GM18517 (cell line): ENCODE measurements around the gene COQ4.
A peak's percentile ranks its signal among the peaks of the same experiment; 100 is the strongest.
"Not testable (repeated sequence)": the region's sequence is repeated elsewhere in the genome, so short reads cannot be mapped to it uniquely, and the experiment has no call there.

Experiments
- ATAC-seq: cut with Tn5 transposase; IDR thresholded peaks from one replicate; pipeline ENCODE4 v1.9.1; 2021; ENCODE audit warnings: mild to moderate bottlenecking, moderate library complexity; ENCODE audit not compliant: unreplicated experiment

COQ4 gene

DNA sequence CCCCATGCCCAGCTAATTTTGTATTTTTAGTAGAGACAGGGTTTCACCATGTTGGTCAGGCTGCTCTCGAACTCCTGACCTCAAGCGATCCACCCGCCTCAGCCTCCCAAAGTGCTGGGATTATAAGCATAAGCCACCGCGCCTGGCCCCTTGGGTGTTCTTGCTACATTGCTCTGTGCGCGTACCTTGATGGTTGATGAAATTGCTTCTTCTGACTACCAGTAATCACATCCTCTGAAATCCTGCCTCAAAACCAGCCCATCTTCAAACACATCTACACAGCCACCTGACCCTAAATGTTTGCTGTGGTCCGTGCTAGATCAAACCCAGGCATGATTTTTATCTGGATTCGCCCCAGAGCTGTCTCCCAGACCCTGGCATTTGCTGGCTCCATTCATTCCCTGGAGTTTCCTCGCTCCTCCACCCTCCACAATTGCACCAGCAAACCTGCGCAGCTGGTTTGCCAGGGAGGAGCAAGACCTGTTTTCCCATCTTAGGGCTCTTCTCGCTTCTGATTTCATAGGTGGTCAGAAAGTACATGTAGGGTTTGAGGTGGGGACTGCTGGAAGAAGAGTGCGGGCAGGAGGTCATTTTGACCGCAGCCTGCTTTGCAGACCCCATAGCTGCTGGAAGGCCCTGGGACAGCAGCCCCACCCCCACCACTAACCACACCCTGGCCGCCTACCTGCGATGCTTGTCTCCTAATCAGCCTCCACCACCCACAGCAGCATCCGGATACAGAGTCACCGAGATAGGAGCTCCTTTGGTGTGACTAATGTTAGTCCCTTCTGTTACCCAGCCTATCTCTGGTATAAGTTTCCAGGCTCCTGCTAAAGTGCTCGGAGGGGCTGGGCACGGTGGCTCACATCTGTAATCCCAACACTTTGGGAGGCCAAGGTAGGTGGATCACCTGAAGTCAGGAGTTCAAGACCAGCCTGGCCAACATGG, 23.8 kb upstream of the COQ4 start:
- ATAC-seq = no peak

DNA sequence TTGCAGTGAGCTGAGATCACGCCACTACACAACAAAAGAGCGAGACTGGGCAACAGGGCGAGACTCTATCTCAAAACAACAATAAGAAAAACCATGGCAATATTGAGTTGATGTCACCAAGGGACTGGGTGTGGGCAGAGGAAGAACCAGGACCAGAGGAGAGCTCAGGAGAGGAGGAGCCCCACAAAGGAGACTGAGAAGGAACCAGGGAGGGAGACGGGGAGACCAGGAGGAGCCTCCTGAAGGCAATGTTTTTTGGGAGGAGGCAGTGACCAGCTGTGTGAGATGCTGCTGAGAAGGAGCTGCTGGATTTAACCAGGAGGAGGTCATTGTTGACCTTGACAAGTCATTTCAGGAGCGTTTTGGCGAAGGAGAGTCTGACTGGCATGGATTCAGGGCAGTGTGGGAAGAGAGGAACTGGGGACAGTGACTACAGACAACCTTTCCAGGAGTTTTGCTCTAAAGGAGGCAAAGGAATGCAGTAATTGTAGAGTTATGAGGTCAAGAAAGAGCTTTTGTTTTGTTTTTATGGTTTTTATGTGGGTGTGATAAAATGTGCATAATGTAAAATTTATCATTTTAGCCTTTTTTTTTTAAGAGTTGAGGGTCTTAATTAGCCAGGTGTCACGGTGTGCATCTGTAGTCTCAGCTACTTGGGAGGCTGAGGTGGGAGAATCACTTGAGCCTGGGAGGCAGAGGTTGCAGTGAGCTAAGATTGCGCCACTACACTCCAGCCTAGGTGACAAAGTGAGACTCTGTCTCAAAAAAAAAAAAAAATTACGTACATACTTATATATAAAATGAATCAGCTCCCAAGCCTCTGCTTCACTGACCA, 18.3 kb upstream of the COQ4 start:
- ATAC-seq = no peak

DNA sequence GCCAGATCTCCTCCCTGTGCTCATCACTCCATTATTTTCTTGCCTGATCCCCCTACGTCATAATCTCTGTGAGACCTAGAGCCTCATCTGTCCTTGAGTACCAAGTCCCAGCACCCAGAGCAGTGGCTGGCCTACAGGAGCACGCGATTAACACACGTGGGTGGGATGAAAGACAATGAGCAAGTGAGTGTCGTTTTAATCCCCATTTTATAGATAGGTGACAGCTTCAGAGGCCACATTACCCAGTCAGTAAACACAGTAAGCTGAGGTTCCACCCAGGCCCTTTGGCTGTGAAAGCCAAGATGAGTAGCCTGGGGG, 17.7 kb upstream of the COQ4 start:
- no peak for ATAC-seq

DNA sequence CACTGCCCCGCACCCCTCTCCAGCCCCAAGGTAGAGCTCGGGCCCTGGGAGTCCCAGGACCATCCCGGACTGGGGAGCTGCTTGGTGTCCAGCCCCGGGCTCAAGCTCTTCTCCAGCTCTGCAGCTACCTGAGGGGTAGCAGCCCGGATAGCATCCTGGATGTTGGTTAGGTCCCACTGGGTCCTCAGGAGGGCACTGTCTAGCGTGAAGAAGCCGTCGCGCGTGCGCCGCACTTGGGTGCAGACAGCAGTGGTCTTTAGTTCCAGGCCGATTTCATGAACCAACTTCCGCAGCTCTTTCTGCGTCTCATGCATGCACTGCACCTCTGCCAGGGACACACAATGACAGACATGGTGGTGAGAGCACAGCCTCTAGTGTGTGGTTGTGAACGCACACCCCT, 13.1 kb upstream of the COQ4 start:
- no peak for ATAC-seq

DNA sequence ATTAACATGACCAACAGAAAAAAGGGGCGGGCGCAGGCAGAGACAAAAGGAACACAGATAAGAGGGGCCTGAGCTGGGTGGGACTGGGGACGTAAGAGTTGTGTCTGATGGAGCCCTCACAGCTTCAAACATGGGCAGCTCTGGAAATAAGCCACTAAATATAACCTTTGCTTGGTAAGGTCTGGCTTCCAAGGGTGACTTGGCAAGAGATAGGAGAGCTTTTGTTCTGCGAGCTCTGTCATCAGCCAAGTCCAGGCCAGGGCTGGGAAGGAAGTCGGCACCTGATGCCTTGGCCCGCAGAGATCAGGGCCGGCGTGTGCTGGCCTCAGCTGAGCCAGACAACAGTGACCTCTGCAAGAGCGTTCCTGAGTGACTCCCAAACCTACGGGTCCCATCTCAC, 12.2 kb upstream of the COQ4 start:
- ATAC-seq = no peak

DNA sequence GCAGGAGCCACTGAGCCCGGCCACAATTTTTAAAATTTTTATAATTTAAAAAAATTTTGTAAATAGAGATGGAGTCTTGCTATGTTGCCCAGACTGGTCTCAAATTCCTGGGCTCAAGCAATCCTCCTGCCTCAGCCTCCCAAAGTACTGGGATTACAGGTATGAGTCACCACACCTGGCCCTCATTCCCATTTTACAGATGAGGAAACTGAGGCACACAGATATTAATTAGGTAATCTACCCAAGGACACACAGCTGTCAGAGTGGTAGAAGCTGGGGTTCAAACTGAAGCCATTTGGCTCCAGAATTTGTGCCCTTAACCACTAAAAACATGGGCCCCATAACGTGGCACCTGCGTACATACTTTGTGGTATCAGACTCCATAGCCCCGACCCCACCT, 7.9 kb upstream of the COQ4 start:
- ATAC-seq = no peak

DNA sequence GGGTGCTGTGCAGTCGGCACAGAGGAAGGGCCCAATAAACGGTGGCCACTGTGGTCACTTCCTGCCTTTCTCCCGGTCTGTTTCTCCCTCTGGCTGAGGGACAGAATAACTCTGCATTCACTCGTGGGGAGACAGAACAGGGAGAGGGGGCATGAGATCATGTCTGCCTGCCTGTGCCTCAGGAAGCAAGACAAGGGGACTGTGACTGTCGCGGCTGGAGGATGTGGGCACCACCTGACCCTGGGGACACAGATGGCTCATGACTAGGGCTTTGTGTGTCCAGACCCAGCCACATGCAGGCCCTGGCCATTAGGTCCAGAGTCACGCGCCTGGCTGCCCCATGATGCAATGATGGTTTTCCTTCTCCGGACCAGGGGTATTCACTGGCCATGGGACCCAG, 6.2 kb upstream of the COQ4 start:
- ATAC-seq = no peak

DNA sequence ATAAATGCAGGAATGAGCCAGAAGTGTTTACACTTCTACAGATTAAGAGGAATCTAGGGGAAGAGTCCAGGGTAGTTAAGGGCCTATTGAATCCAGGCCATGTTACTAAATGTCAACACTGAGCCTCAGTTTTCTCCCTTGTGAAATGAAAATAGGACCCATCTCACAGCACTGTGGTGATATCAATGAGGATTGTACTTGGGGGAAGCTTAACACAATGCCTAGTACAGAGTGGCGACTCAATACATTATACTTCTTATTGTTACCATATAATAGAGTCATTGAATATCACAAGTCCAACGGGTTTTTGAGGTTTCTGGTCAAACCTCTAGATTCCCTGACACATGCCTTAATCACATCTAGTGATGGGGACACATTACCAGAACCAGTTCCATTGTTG, 5.0 kb upstream of the COQ4 start:
- no peak for ATAC-seq

DNA sequence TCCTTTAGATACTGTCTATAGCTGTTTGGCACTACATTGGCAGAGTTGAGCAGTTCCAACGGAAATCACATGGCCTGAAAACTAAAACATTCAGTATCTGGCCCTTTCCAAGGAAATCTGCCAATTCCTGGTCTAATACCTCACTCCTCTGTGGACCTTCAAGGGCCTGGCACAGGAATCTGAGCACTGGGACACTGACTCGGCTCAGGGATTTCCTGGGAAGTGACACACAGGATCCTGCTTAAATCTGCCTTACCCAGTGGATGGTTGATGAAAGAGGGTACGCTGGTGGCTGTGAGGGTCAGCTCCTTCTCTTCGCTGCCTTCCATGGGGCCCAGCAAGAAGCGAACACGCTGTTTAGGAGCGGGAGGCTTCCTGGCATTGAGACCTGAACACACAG, 1.3 kb upstream of the COQ4 start:
- no peak for ATAC-seq

DNA sequence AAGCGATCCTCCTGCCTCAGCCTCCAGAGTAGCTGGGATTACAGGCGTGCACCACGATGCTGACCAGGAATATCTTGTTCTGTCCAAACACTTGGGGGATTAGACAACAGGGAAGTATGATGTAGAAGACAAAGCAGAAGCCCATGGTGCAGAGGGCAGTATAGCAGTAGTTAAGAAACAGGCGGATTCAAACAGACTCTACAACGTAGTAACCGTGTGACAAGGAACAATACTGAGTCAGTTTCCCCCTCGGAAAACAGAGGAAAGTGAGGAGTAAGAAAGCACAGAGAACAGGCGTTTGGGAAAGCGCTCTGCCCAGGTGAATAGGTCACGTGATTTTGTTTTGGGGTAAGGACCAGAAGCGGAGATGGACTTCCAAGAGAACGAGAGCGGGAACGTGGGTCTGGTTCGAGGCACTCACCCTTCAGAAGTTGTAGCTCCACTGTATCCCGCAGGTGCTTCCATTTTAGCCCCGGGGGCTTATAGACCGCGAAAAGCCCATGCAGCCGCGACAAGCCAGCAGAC, 698 bp upstream of the COQ4 start:
- peak; percentile 18 for ATAC-seq

DNA sequence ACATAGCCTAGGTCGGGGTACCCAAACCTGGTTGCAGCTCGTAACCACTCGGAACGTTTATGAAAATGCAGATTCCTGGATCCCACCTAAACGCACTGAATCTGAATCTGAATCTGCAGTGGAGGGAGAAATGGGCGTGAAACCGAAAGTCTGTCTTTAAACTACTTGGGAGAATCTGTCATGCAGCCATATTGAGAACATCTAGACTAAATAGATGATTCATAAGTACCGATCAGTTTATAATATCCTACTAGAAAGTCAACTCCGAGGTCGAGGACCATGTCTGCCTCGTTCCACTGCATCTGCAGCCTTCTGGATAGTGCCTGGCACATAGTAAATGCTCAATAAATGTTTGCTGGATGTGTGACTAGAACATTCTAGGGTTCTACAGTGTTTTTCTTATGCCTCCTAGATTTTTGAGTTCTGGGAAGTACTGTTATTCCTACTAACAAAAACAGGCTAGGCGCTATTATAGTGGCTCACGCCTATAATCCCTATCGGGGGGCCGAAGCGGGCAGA, 632 bp downstream of the COQ4 start:
- peak; percentile 3 for ATAC-seq

DNA sequence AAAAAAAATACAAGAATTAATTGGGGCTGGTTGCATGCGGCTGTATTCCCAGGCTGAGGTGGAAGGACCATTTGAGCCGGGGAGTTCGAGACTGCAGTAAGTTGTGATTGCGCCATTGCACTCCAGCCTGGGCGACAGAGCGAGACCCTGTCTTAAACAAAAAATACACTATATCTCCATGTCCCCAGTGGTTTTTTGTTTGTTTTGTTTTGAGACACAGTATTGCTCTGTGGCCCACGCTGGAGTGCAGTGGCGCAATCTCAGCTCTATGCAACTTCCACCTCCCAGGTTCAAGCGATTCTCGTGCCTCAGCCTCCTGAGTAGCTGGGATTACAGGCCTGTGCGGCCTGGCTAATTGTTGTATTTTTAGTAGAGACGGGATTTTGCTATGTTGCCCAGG, 1.2 kb downstream of the COQ4 start:
- no peak for ATAC-seq

DNA sequence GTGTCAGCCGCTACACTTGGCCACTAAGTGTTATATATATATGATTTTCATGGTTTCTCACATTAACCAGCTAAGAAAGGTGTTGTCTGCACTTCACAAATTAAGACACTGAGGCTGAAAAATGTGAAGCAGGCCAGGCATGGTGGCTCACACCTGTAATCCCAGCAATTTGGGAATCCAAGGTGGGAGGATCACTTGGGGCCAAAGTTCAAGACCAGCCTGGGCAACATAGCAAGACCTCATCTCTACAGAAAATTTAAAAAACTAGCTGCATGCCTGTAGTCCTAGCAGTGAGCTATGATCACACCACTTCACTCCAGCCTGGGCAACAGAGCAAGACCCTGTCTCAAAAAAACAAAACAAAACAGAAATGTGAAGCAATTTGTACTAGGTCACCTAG, 1.8 kb downstream of the COQ4 start:
- no peak for ATAC-seq

DNA sequence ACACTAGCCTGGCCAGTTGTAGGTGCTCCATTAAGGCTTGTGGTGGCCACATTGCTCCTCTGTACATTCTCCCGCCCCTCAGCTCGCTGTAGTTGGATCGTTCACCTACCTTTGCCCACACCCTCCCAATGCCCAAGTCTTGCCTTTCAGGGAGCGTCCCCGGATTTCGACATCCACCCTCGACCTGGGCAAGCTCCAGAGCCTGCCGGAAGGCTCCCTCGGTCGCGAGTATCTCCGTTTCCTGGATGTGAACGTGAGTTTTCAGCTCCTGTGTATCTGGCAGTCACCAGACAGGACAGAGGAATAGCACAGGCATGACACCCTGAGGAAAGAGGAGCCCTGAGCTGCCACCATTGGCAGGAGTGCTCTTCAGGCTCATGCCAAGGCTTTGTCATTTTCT, 3.0 kb downstream of the COQ4 start:
- no peak for ATAC-seq

DNA sequence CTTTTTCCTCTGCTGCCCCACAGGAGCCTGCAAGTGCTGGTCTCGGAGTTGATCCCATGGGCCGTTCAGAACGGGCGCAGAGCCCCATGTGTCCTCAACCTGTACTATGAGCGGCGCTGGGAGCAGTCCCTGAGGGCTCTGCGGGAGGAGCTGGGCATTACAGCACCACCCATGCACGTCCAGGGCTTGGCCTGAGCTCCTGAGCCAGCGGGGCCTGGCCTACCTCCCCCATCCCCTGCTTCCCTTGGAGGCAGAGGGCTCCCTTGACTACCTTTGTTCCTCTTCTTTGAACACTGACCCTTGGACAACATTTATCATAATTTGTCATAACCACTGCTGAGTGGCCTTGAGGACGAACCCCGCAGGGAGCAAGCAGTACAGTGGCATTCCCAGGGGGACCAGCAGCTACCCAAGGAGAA, 10.8 kb downstream of the COQ4 start:
- no peak for ATAC-seq

DNA sequence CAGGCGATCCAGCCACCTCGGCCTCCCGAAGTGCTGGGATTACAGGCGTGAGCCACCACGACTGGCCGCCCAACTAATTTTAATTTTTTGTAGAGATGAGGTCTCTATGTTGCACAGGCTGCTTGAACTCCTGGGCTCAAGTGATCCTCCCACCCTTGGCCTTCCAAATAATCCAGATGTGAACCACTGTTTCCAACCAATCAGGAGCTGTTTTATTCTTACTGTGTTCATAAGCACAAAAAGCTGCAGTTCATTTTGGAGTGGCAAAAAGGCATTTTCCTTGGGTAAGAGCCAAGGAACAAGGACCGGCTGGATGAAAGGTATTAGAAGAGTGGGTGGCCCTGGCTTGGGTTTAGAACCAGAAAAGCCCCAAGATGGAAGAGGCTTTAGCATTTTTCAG, 12.5 kb downstream of the COQ4 start:
- no peak for ATAC-seq

DNA sequence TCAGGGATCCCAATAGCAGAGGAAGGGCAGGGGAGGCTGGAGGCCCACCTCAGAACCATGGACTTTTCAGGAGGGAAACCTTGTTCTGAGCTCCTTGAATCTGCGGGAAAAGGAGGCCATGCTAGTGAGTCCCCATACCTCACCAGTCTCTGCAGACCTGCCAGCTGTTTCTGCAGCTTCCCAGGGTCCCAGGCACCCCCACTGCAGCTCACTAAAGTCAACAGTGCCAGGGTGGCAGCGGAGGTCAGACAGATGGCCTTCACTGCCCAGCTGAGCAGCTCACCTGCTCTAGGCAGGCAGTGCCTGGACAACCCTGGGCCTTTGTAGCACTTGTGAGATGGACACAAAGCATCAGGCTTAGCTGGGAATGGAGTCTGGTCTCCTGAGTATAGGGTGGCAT, 13.3 kb downstream of the COQ4 start:
- no peak for ATAC-seq

DNA sequence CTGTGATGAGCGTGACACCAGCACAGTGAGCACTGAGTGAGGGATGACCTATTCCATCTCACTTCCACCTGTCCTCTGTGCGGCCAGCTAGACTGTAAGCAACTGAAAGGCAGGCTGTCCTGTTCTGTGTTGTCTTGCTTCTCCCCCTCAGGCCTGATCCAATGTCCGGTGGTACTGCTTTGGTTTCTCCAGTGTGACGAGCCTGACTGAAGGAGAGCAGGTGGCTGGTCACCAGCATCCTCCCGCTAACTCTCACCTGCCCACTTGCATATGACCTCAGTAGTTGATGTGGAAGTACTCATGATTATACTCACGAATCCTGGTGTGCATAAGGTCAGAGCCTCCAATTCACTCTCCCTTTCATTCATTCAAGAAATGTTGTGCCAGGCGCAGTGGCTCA, 15.3 kb downstream of the COQ4 start:
- no peak for ATAC-seq

DNA sequence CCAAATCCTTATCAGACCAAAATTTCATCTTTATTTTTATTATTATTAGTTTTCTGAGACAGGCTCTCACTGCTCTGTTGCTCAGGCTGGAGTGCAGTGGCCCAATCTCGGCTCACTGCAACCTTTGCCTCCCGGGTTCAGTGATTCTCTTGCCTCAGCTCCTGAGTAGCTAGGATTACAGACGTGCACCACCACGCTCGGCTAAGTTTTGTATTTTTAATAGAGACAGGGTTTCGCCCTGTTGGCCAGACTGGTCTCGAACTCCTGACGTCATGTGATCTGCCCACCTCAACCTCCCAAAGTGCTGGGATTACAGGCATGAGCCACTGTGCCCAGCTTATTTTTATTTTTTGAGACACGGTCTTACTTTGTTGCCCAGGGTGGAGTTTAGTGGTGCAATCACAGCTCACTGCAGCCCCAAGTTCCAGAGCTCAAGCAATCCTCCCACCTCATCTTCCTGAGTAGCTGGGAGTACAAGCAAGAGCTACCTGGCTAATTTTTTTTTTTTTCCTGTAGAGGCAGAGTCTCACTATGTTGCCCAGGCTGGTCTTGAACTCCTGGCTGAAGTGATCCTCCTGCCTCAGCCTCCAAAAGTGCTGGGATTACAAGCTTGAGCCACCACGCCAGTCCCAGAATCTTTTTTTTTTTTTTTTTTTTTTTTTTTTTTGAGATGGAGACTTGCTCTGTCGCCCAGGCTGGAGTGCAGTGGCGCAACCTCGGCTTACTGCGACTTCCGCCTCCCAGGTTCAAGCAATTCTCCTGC, 16.4 kb downstream of the COQ4 start:
- not testable (repeated sequence) for ATAC-seq

DNA sequence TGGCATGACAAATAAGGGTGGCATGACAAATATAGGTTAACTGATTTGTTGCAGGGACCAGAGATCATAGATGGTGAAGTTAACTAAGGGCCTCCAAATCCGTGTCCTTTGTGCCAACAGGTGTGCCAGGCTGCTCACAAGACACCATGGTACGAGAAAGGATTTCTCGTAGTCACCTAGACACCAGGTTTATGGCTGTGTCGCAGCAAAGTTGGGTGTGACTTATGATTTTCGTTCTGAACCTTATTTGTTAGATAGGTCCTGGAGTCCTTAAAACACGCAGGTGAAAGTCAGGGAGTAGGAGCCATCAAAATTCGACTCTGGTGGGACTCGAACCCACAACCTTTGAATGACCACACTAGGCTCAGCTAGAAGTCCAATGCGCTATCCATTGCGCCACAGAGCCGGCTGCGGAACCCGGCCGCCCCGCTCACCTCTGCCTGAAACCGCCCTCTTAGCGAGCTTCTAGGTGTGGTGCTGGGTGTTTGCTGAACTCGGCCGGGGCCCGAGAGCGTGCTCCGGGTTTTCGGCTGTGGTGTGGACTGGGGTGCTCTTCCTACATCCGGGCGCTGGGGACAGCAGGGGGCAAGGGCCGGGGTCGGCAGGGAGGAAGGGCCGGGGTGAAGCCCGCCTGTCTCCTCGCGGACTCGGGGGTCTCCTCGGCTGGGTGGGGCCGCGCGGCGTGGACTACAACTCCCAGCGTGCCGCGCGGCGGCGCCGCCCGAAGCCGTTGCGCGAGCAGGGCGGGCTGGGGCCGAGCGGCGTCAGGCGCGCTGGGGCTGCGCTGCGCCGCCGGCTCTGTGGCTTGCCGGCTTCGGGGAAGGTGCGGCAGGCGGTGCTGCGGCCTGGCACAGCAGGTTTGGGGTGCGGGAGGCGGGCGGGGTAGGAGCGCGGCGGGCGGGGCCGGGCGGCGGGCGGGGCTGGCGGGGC, 17.4 kb downstream of the COQ4 start, which contains the start of gene SLC27A4:
TSS of gene SLC27A4 (plus strand) at position 767 of the 930 bp plus-strand sequence. CDS start 2,606 bp downstream, outside the sequence.
- peak; percentile 44 for ATAC-seq
